Neuronal stem cell (in vitro differentiated cells): Measurements from ENCODE around the gene SIK2.

ENCODE experiments used
- DNase-seq: peaks from one replicate; pipeline ENCODE4 v3.0.0-alpha.2; 2013; ENCODE audit warnings: low spot score
- H2AFZ ChIP-seq: one replicate; pipeline ENCODE4 v1.6.1; 2013; ENCODE audit warnings: mild to moderate bottlenecking, low read length, inconsistent platforms
- H2AK5ac ChIP-seq: 2 replicates; pipeline ENCODE4 v1.6.1; 2013; ENCODE audit warnings: low read depth, mild to moderate bottlenecking, inconsistent platforms, low read length, moderate library complexity, mixed read lengths
- H2BK120ac ChIP-seq: 2 replicates; pipeline ENCODE4 v1.6.1; 2013; ENCODE audit warnings: low read depth, mild to moderate bottlenecking, inconsistent platforms, low read length, moderate library complexity, mixed read lengths
- H2BK12ac ChIP-seq: one replicate; pipeline ENCODE4 v1.6.1; 2013; ENCODE audit warnings: low read length, inconsistent platforms
- H2BK15ac ChIP-seq: 2 replicates; pipeline ENCODE4 v1.6.1; 2013; ENCODE audit warnings: mild to moderate bottlenecking, low read length, inconsistent platforms, mixed read lengths
- H2BK5ac ChIP-seq: one replicate; pipeline ENCODE4 v1.6.1; 2013; ENCODE audit warnings: inconsistent platforms, mild to moderate bottlenecking, low read length, moderate library complexity
- H3K14ac ChIP-seq: one replicate; pipeline ENCODE4 v1.6.1; 2013; ENCODE audit warnings: low read length, inconsistent platforms
- H3K18ac ChIP-seq: 2 replicates; pipeline ENCODE4 v1.6.1; 2013; ENCODE audit warnings: low read length, inconsistent platforms
- H3K23ac ChIP-seq: 2 replicates; pipeline ENCODE4 v1.6.1; 2013; ENCODE audit warnings: low read depth, mild to moderate bottlenecking, mixed read lengths, low read length, inconsistent platforms; ENCODE audit not compliant: poor library complexity
- H3K27ac ChIP-seq: replicated peaks from 3 replicates; pipeline ENCODE4 v1.5.1; 2013; ENCODE audit warnings: low read length, inconsistent platforms
- H3K27me3 ChIP-seq, 3 experiments: 2 replicates each; pipeline ENCODE4 v1.6.1; 2013; ENCODE audit warnings: low read length in 3 of 3, mild to moderate bottlenecking in 2 of 3, inconsistent platforms in 1 of 3, low read depth in 1 of 3, mixed read lengths in 1 of 3, moderate library complexity in 1 of 3; ENCODE audit not compliant: control insufficient read depth in 3 of 3, insufficient read depth in 3 of 3
- H3K36me3 ChIP-seq, 2 donors: replicated peaks in 1 of 2; 2 replicates each; pipeline ENCODE4 v1.6.1; 2013; ENCODE audit warnings: low read length in 2 of 2; ENCODE audit not compliant: control insufficient read depth in 2 of 2, insufficient read depth in 2 of 2
- H3K4ac ChIP-seq: 2 replicates; pipeline ENCODE4 v1.6.1; 2013; ENCODE audit warnings: inconsistent platforms, mild to moderate bottlenecking, low read length, moderate library complexity
- H3K4me1 ChIP-seq, 2 donors: 1 replicate in 1 of 2; 2 replicates in 1 of 2; pipeline ENCODE4 v1.6.1; 2013; ENCODE audit warnings: low read length in 2 of 2, low read depth in 1 of 2; ENCODE audit not compliant: control insufficient read depth in 2 of 2, insufficient read depth in 1 of 2
- H3K4me2 ChIP-seq: one replicate; pipeline ENCODE4 v1.6.1; 2013; ENCODE audit warnings: mild to moderate bottlenecking, low read length, inconsistent platforms; ENCODE audit not compliant: insufficient read depth, poor library complexity, severe bottlenecking
- H3K4me3 ChIP-seq, 2 donors: 2 replicates each; pipeline ENCODE4 v1.5.1; 2013; ENCODE audit warnings: low read length in 2 of 2, mild to moderate bottlenecking in 2 of 2, inconsistent platforms in 1 of 2, moderate library complexity in 1 of 2
- H3K79me1 ChIP-seq: one replicate; pipeline ENCODE4 v1.6.1; 2013; ENCODE audit warnings: low read depth, mild to moderate bottlenecking, inconsistent platforms, low read length, moderate library complexity
- H3K9ac ChIP-seq: one replicate; pipeline ENCODE4 v1.6.1; 2013; ENCODE audit warnings: mild to moderate bottlenecking, low read depth, low read length, inconsistent platforms; ENCODE audit not compliant: poor library complexity
- H3K9me3 ChIP-seq, 2 donors: replicated peaks in 1 of 2; 2 replicates each; pipeline versions ENCODE3 to v1.6.1; 2013; ENCODE audit warnings: low read length in 2 of 2, mild to moderate bottlenecking in 2 of 2, inconsistent platforms in 1 of 2, low read depth in 1 of 2, mixed read lengths in 1 of 2, moderate library complexity in 1 of 2; ENCODE audit not compliant: control insufficient read depth in 2 of 2, insufficient read depth in 1 of 2
- H4K8ac ChIP-seq: one replicate; pipeline ENCODE4 v1.6.1; 2013; ENCODE audit warnings: low read depth, mild to moderate bottlenecking, inconsistent platforms, low read length, moderate library complexity
- H4K91ac ChIP-seq: one replicate; pipeline ENCODE4 v1.6.1; 2013; ENCODE audit warnings: low read length, low read depth, mild to moderate bottlenecking, inconsistent platforms; ENCODE audit not compliant: poor library complexity
- WGBS, 2 donors: extraction: QIAGEN DNeasy Blood & Tissue Kit; methylation state at CpG; one replicate each; pipeline ENCODE4 v1.1.7; 2013; ENCODE audit warnings: missing lambda C conversion rate in 2 of 2, mixed read lengths in 1 of 2; ENCODE audit not compliant: insufficient read length in 2 of 2, insufficient replicate concordance in 1 of 2; ENCODE audit errors: extremely low coverage in 2 of 2; 5-methylcytosine and 5-hydroxymethylcytosine counted together

The SIK2 gene

DNA sequence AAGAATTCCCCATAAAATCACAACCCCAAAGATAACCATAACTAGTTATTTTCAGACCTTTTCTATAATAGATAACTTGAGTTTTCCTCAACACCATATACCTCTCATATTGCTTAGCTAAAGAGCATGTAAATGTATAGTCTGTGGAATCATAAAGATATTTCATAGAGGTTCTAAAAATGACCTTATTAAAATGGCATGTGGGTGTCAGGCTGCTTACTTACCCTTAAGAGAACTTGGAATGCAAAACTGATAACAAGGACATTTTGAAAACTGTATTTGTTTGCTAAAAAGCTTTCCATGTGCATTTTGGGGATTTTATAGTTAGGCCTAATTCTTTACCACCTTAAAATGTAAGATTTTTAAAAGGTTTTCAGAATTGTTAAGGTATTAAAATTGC lies 4.7 kb downstream of the SIK2 start:
- Histone ChIP-seq H4K91ac (no peak overlapping the region), H3K9ac (no peak overlapping the region), H3K79me1 (peaks cover 2% of the 10 kb centered on the region), H2BK15ac (no peak overlapping the region), H3K27ac (no peak overlapping the region), H3K27me3 (no peaks in the 10 kb centered on the region), H2BK12ac (no peak overlapping the region), H3K4me3 (no peak overlapping the region), H3K9me3 (no peaks in the 10 kb centered on the region), H2BK120ac (no peak overlapping the region), H3K14ac (no peak overlapping the region), H3K18ac (no peak overlapping the region), H3K4me2 (no peak overlapping the region), H4K8ac (no peak overlapping the region), H2BK5ac (no peak overlapping the region), H2AK5ac (no peak overlapping the region), H3K36me3 (no peaks in the 10 kb centered on the region), H2AFZ (no peak overlapping the region), H3K23ac (no peak overlapping the region), H3K4ac (no peak overlapping the region), H3K4me1 (peaks cover 2 to 6% of the 10 kb centered on the region in 2 donors)
- no peak for DNase-seq

DNA sequence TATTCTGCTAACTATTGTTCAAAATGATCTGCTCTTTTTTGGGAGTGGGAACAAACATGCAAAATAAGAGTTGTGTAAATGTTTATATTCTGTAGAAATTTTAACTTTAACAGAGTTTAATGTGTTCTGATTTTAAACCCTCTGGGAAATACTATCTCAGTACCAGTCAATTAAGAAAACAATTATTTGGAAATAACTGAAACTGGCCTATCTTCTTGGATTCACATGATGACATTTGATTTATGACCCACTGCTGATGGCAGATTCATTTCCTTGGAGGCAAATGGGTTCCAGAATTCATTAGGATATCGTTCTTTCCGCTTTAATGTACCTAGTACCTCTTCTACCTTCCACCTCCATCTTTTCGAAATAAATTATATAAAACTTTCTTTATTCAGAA lies 5.5 kb downstream of the SIK2 start:
- WGBS, 2 donors = 100% methylated on average over 3 of the region's 3 CpGs; no CpG with 5 or more reads in 1 of the 2 donors
- peaks cover 0 to 2% of the 10 kb centered on the region in 2 donors for H3K36me3 ChIP-seq
- no peaks in the 10 kb centered on the region for H3K79me1 ChIP-seq
- no peak overlapping the region for H3K18ac ChIP-seq
- H3K4me1 ChIP-seq = peaks cover 2 to 6% of the 10 kb centered on the region in 2 donors
- H4K91ac ChIP-seq = no peak overlapping the region
- no peak overlapping the region for H2BK15ac ChIP-seq
- H3K4ac ChIP-seq = no peak overlapping the region
- no peak overlapping the region for H3K27ac ChIP-seq
- no peak overlapping the region for H3K23ac ChIP-seq
- H2BK5ac ChIP-seq = no peak overlapping the region
- no peaks in the 10 kb centered on the region for H3K27me3 ChIP-seq
- H3K9ac ChIP-seq = no peak overlapping the region
- DNase-seq = no peak
- no peak overlapping the region for H3K4me2 ChIP-seq
- H2AK5ac ChIP-seq = no peak overlapping the region
- no peak overlapping the region for H3K14ac ChIP-seq
- no peak overlapping the region for H2BK120ac ChIP-seq
- H2AFZ ChIP-seq = no peak overlapping the region
- no peaks in the 10 kb centered on the region for H3K9me3 ChIP-seq
- no peak overlapping the region for H4K8ac ChIP-seq
- no peak overlapping the region for H3K4me3 ChIP-seq
- H2BK12ac ChIP-seq = no peak overlapping the region

DNA sequence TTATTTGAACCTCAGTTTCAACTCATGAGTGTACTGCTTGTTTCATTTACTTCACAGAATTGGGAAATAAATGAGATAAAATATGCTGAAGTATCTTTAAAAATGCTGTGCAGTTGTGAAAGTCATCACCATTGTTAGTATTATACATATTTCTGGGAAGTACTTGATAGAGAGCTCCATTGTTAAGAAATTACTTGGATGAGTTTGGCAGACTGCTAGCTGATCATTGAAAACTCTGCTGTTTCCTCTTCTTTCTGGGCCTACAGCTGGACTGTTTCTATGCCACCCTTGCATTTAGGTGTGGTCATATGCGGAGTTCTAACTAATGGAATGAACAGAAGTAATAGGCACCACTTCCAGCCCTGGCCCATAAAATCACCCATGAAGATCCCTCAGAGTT lies 10.0 kb downstream of the SIK2 start:
- Histone ChIP-seq H3K9me3 (no peaks in the 10 kb centered on the region), H3K4me3 (no peak overlapping the region), H3K9ac (no peak overlapping the region), H2AFZ (no peak overlapping the region), H2BK15ac (no peak overlapping the region), H2BK12ac (no peak overlapping the region), H3K27ac (no peak overlapping the region), H2BK5ac (no peak overlapping the region), H3K27me3 (no peaks in the 10 kb centered on the region), H3K4me2 (no peak overlapping the region), H4K8ac (no peak overlapping the region), H3K36me3 (peaks cover 0 to 20% of the 10 kb centered on the region in 2 donors), H3K14ac (no peak overlapping the region), H3K18ac (no peak overlapping the region), H3K4ac (no peak overlapping the region), H3K4me1 (no peaks in the 10 kb centered on the region), H4K91ac (no peak overlapping the region), H3K79me1 (no peaks in the 10 kb centered on the region), H3K23ac (no peak overlapping the region), H2BK120ac (no peak overlapping the region), H2AK5ac (no peak overlapping the region)
- WGBS, 2 donors = no CpG with 5 or more reads among the region's 1 CpG
- DNase-seq = no peak

DNA sequence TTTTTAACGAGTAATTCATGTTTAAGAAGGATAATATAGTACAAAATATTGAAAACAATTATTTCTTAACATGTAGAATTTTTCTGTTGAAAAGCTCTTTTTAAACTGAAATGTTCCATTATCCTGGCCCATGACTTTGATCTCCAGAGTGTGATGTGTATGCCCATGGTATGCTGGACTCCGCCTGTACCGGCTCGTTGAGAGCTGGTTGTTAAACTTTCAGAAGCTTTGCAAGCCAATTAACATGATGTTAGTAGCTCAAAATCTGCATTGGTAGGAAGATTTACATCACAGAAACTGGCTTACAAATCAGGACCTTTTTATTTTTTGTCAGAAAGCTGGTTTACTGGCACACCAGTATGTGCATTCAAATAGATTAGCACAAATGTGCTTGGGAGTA lies 15.0 kb downstream of the SIK2 start:
- peaks cover 0 to 67% of the 10 kb centered on the region in 2 donors for H3K36me3 ChIP-seq
- DNase-seq = no peak
- no peaks in the 10 kb centered on the region for H3K4me1 ChIP-seq

More for the DNA sequence above, 15.0 kb downstream of the SIK2 start:
- Histone ChIP-seq H2AK5ac (no peak overlapping the region), H2AFZ (no peak overlapping the region), H3K4me2 (no peak overlapping the region), H2BK120ac (no peak overlapping the region), H3K27me3 (no peaks in the 10 kb centered on the region), H3K9ac (no peak overlapping the region), H3K4me3 (no peak overlapping the region), H3K9me3 (peaks cover 0 to 14% of the 10 kb centered on the region in 2 donors), H3K79me1 (no peaks in the 10 kb centered on the region), H3K27ac (no peak overlapping the region), H2BK12ac (no peak overlapping the region), H3K18ac (no peak overlapping the region), H4K91ac (no peak overlapping the region), H3K14ac (no peak overlapping the region), H3K23ac (no peak overlapping the region), H2BK5ac (no peak overlapping the region), H2BK15ac (no peak overlapping the region), H3K4ac (no peak overlapping the region), H4K8ac (no peak overlapping the region)
- no CpG with 5 or more reads among the region's 4 CpGs for whole genome bisulfite sequencing, 2 donors
